Measurements from ENCODE around the gene SH3D19.

- TF ChIP-seq EP300 (IDR thresholded peaks at IDR 0.05; ENCODE audit: low read depth) (no peak), POLR2AphosphoS5 (IDR thresholded peaks at IDR 0.05) (peak; percentile 25 to 83 (median 69)), POLR2A (IDR thresholded peaks at IDR 0.05) (no peak), CTCF (IDR thresholded peaks at IDR 0.05) (no peak)
Measured at GRCh38 chr4:151324752-151325110, 674 bp downstream of the SH3D19 start.

All from transverse colon (tissue), 4 donors.